Stimulated activated CD4-positive, alpha-beta T cell treated with anti-CD3 and anti-CD28 coated beads, Interleukin-2, amount 100 ng/mL, for 24 hours (primary cell): Measurements from ENCODE around the gene SSH3.

Experiments used
- DNase-seq, 2 donors: peaks; one replicate each; pipeline ENCODE4 v3.0.0-alpha.2; 2020

SSH3 gene

GRCh38 chr11:67293090-67293489, 10.2 kb upstream of the SSH3 start:
- DNase-seq = no peak

GRCh38 chr11:67295846-67296245, 7.5 kb upstream of the SSH3 start:
- DNase-seq = no peak

GRCh38 chr11:67298786-67299185, 4.5 kb upstream of the SSH3 start:
- DNase-seq = no peak

DNA sequence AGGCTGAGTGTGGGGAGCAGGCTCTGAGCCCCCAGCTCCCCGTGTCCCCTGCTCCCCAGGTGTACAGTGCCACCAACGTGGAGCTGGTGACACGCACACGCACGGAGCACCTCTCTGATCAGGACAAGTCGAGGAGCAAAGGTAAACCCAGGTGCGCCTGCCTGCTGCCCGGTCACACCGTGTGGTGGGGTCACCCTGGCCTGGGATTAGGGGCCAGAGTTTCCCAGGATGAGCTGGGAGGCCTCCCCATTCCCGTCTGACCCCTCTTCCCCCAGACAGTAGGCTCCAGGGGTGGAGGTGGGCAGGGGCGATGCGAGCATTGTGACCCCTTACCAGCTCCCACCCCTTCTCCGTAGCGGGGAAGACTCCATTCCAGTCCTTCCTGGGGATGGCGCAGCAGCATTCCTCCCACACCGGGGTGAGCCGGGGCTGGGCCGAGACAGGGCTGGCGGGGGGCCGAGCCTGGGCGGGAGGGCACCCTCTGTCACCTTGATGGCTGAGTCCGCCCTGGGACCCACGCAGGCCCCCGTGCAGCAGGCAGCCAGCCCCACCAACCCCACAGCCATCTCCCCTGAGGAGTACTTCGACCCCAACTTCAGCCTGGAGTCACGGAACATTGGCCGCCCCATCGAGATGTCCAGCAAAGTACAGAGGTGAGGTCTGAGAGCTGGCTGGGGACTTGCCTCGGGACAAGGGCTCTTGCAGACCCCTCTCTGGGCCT, 3.7 kb upstream of the SSH3 start:
- DNase-seq = no peak

DNA sequence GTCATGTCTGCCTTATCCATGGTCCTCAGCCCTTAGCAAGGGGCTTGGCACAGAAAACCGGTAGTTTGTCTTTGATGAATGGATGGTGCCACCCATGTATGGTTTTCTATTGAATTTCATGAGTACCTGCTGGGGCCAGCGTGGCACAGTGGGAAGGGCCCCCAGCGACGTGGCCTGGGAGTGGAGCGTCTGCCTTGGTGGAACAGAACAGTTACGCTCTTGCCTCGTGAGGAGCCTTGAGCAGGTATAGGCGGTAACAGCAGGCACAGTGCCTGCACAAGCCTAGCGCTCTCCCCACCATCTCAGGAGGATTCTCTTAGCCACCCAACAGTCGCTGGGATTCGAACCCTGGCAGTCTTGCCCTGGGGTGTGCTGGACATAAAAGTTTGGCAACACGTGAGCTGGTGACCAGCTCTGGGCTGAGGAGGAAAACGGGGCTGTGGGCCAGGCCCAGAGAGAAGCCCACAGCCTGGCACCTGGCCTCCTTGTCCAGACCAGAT, 3.0 kb upstream of the SSH3 start:
- DNase-seq = no peak

DNA sequence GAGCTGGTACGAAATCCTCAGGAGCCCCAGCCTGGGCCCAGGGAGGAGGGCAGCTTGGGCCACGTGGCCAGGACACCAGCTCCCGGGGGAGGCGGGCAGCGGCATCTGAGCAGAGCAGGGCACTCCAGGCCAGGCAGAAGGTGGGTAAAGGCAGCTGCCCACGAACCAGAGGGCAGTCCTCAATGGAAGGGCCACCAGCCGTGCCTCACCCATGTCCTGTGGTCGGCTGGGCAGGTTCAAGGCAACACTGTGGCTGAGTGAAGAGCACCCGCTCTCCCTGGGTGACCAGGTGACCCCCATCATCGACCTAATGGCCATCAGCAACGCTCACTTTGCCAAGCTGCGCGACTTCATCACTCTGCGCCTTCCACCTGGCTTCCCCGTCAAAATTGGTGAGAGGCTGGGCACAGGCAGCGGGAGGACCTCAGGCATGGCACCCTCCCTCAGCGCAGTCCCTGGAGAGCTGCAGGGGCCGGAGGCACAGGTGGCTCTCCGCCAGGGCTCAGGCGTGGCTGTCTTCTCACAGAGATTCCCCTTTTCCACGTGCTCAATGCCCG, 2.5 kb upstream of the SSH3 start:
- no peak for DNase-seq

GRCh38 chr11:67301313-67301921, 1.9 kb upstream of the SSH3 start:
- DNase-seq = no peak

- DNase-seq = no peak
Observed at GRCh38 chr11:67301951-67302516, 1.3 kb upstream of the SSH3 start.

DNA sequence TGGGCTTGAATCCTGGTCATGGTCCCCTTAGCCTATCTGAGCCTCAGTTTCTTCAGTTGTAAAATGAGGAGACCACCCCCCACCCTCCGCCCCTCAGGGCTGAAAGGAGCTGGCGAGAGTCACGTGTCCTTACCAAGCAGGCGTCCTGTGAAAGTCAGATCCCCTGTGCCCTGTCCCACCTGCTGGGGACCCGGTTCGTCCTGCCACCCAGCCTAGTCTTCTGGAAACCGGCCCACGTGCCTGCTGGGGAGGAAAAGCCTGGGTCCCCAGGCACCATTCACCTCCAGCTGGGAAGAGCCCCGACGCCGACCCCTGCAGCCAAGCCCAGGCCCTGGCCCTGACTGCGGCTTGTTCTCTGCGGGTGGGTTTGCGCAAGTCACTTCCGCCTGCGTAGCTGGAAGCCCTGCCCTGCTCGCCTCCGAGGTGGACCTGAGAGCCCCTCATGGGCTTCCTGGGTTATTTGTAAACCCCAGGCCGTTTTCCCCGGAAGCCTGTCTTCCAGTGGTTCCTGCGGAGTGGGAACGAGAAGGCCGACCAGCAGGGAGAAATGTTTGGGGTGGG, 679 bp upstream of the SSH3 start:
- no peak for DNase-seq

GRCh38 chr11:67303835-67304411, 593 bp downstream of the SSH3 start:
- DNase-seq = peak in 1 of 2 donors; percentile 33

DNA sequence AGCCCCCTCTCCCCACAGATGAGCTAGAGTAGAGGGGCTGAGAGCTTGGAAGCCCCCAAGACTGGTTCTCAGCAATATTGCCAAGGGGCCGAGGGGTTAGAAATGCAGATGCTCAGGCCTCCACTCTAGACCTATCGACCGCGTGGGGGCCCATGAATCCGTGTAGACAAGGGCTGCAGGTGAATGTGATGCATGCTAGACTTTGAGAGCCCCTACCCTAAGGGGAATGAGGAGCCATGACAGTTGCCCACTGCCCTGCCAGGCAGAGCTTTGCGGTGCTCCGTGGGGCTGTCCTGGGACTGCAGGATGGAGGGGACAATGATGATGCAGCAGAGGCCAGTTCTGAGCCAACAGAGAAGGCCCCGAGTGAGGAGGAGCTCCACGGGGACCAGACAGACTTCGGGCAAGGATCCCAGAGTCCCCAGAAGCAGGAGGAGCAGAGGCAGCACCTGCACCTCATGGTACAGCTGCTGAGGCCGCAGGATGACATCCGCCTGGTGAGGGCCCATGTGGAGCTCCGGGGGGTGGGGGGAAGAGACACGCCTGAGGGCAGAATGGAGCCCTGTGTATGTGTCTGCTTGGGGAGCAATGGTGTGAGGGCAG, 1.3 kb downstream of the SSH3 start:
- no peak for DNase-seq

DNA sequence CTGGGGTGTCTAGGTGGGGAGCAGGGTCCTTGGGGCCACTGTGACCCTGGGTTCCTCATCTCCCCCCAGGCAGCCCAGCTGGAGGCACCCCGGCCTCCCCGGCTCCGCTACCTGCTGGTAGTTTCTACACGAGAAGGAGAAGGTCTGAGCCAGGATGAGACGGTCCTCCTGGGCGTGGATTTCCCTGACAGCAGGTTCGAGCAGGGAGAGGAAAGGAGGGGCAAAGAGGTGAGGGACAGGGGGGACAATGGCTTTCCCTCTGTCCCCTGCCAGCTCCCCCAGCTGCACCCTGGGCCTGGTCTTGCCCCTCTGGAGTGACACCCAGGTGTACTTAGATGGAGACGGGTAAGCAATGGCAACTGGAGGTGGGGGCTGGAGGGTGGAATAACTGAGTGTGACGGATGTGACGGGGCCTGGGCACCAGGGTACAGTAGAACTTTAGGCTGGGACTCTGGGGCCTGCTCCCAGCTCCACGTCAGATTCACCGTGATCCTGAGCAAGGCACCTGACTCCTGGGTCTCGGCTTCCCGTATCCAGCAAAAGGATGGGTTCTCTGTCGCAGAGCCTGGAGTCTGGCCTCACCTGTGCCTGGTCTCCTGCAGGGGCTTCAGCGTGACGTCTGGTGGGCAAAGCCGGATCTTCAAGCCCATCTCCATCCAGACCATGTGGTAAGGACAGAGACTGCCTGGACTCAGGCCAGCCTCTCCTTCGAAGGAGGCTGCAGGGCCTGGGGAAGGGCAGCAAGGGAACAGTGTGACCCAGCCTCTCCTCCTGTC, 3.6 kb downstream of the SSH3 start:
- no peak for DNase-seq

DNA sequence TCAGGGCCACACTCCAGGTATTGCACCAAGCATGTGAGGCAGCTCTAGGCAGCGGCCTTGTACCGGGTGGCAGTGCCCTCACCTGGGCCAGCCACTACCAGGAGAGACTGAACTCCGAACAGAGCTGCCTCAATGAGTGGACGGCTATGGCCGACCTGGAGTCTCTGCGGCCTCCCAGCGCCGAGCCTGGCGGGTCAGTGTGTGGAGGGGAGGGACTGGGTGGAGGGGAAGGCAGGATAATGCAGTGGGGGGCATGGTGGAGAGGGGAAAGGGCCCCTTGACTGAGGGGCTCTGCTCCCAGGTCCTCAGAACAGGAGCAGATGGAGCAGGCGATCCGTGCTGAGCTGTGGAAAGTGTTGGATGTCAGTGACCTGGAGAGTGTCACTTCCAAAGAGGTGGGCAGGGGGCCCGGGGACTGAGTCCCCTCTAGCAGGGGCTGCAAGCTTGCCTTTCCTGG, 4.2 kb downstream of the SSH3 start:
- DNase-seq = no peak

- no peak for DNase-seq
Observed at GRCh38 chr11:67308031-67308866, 4.9 kb downstream of the SSH3 start.

DNA sequence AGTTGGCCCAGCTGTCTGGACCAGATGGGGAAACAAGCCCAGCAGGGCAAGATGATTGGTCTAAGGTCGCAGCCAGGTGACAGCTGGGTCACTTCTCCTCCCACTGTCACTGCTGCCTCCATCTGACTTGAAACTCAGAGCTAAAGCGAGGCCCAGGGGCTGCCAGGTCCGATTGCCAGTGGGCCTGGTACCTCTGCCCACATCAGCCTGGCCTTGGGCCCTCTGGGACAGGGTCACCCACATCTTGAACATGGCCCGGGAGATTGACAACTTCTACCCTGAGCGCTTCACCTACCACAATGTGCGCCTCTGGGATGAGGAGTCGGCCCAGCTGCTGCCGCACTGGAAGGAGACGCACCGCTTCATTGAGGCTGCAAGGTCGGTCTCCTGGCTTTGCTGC, 5.8 kb downstream of the SSH3 start:
- DNase-seq = peak in 1 of 2 donors; percentile 16

DNA sequence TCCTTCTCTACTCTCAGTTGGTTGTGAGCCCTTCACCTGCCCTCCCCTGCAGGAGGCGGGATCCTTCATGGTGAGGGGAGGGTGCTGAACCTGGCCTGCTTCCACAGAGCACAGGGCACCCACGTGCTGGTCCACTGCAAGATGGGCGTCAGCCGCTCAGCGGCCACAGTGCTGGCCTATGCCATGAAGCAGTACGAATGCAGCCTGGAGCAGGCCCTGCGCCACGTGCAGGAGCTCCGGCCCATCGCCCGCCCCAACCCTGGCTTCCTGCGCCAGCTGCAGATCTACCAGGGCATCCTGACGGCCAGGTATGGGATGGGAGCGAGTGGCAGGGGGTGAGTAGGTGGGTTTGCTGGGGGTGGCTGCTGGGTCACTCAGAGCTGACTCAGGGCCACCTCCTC, 6.3 kb downstream of the SSH3 start:
- peak in 1 of 2 donors; percentile 15 for DNase-seq

- DNase-seq = peak in 1 of 2 donors; percentile 15
Observed at GRCh38 chr11:67310246-67311050, 7.1 kb downstream of the SSH3 start.

DNA sequence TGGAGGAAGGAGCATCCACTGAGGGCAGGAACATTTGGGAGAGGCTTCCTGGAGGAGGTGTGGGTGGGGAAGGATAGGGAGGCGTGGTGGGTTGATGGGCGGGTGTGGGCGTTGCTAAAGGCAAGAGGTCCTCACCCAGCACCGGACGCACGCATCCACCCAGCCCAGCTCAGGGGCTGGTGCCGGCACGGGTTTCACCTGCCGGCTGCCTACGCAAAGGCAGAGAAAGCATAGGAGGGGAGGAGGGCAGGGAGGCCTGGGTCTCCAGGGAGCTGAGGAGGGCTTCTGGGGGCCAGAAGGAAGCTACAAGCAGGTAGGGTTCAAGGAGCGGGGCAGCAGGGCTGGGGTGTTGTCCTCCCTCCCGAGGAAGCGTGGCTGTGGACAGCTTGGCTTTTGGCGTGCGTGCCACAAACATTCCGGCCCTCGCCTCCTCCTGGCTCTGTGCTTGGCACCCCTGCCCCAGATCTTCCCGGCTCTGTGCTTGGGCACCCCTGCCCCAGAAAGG, 7.8 kb downstream of the SSH3 start:
- no peak for DNase-seq

- no peak for DNase-seq
Observed at GRCh38 chr11:67311556-67312082, 8.3 kb downstream of the SSH3 start.
